ENCODE data around the gene CSAD. TPM values are rescaled to one million over a fixed set of nuclear protein-coding genes. Genes with fewer than 3 reads are reported as not detected.

The CSAD gene
- polyA plus RNA-seq, 4 donors = 12.9 to 56.4 (median 34.4) TPM

DNA sequence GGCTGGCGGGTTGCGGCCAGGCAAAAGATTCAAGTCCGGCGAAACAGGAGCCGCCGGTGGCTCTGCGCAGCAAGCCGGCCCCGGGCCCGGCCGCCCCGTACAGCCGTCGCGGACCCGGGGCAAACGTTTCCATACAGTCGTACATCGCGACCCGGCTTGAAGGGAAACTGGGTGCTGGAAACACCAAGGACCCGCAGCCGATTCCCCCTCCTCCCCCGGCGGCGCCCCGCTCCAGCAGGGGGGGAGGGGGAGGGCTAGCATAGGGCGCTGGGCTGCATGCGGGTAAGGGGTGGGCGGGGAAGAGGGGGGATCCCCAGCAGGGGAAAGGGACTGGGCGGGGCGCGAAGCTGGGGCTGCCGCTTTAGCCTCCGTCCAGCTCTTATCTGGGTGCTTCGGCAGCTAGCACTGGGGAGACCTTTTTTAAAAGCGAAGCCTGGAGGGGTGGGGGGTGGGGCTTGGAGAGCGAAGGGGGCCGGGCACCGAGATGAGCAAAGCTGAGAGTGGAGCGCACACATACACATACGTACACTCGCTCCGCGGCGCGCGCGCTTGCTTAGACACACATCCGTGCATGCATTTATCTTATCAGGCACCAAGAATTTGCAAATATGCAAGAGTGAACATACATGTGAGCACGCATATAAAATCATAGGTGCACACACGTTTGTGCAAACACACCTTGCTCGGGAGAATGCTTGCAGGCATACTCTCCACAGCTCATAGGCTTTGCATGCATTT is 39.4 kb upstream of the CSAD start:
- DNase-seq = peak; percentile 61 to 82
- Histone ChIP-seq H3K36me3 (ENCODE audit: control insufficient read depth in 3 of 3, insufficient read depth in 2 of 3, low read depth in 1 of 3, low read length in 3 of 3) (peaks cover 0 to 4% (median 0%) of the 10 kb centered on the region in 3 donors), H3K9me3 (ENCODE audit: control insufficient read depth in 2 of 2, insufficient read depth in 1 of 2, low read depth in 1 of 2, low read length in 1 of 2) (no peaks in the 10 kb centered on the region), H3K4me3 (ENCODE audit: low read depth in 1 of 3, low read length in 3 of 3) (peak overlapping the region; percentile 42 to 77 (median 65)), H3K4me1 (ENCODE audit: control insufficient read depth in 3 of 3, insufficient read depth in 2 of 3, low read depth in 1 of 3, low read length in 2 of 3) (peaks cover 0 to 58% (median 9%) of the 10 kb centered on the region in 3 donors), H3K27me3 (ENCODE audit: control insufficient read depth in 3 of 3, insufficient read depth in 3 of 3, low read length in 3 of 3) (peaks cover 0 to 8% (median 0%) of the 10 kb centered on the region in 3 donors), H3K27ac (ENCODE audit: low read depth in 1 of 3, low read length in 2 of 3) (peak overlapping the region in 2 of 3 donors; percentile 67 to 100)
- WGBS, 3 donors = 0 to 1% (median 1%) methylated on average over 40 to 52 of the region's 53 CpGs
- FAIRE-seq = no peak

DNA sequence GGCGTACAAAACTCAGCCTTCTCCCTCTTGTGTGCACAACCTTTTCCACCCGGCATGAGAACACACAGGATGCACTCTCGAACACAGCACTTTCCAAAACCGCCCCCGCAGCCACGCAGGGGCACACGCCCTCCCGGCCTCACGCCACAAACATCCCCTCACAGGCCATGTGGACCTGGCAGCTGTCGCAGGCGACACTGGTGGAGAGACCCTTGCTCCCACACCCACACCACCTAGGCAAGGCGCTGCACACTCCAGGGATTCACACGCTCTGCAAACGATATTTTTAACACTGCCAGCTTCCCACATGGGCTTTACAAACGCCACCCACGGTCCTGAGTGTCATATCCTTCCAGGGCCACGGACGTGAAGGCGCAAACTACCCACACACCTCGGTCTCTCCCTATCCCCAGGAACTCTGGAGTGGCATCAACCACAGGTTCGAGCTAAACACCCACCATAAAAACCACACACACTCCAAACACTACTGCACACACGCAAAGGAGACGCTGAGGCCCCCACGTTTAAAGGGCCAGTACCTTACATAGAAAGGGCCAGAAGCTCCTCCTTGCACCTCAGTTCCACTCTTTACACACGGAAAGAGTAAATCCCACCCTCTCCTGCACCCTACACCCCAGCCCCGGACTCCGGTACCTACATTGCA is 38.7 kb upstream of the CSAD start:
- peak in 1 of 2 donors; percentile 57 for DNase-seq
- no peak for FAIRE-seq
- H3K4me1 ChIP-seq (ENCODE audit: control insufficient read depth in 3 of 3, insufficient read depth in 2 of 3, low read depth in 1 of 3, low read length in 2 of 3) = peaks cover 0 to 58% (median 9%) of the 10 kb centered on the region in 3 donors

DNA sequence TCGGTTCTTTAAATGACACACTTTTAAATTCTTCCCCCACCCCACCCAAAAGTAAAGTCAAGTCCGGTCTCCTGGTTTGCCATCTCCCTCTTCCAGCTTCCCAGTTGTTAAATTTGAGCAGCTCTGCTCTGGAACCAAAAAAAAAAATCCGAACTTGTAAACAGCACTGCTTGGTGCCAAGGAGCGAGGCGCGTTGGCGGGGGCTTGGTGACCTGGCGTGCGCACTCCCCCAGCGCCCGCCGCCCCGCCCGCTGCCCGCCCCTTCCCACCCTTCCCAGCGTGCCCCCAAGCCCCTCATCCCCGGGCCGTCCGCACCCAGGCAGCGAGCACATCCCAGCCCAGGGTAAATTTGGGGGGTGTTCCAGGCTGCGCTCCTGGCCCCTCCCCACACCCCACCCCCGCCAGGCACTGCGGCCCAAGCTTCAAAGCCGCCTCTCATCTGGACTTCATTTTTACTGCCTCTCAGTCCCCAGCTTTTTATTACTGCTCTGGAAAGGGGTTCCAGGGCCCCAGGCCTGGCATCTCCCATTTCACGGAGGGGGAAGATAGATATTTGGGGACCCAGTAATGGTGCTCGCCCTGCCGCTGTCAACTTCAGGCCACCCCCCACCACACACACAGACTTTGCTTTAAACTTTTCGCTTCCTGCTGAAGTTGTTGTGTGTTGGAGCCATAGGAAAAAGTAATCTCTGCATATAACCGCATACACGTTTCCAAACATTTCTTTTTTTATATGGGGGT is 38.0 kb upstream of the CSAD start:
- Histone ChIP-seq H3K9me3 (ENCODE audit: control insufficient read depth in 2 of 2, insufficient read depth in 1 of 2, low read depth in 1 of 2, low read length in 1 of 2) (no peaks in the 10 kb centered on the region), H3K27ac (ENCODE audit: low read depth in 1 of 3, low read length in 2 of 3) (peak overlapping the region in 2 of 3 donors; percentile 41 to 68), H3K27me3 (ENCODE audit: control insufficient read depth in 3 of 3, insufficient read depth in 3 of 3, low read length in 3 of 3) (peaks cover 0 to 8% (median 0%) of the 10 kb centered on the region in 3 donors), H3K4me1 (ENCODE audit: control insufficient read depth in 3 of 3, insufficient read depth in 2 of 3, low read depth in 1 of 3, low read length in 2 of 3) (peaks cover 0 to 51% (median 9%) of the 10 kb centered on the region in 3 donors), H3K4me3 (ENCODE audit: low read depth in 1 of 3, low read length in 3 of 3) (peak overlapping the region in 2 of 3 donors; percentile 18 to 77), H3K36me3 (ENCODE audit: control insufficient read depth in 3 of 3, insufficient read depth in 2 of 3, low read depth in 1 of 3, low read length in 3 of 3) (peaks cover 0 to 17% (median 0%) of the 10 kb centered on the region in 3 donors)
- DNase-seq = no peak
- no peak for FAIRE-seq
- 33 to 50% (median 41%) methylated on average over 27 to 30 of the region's 30 CpGs for WGBS, 3 donors

More for the DNA sequence above, 38.7 kb upstream of the CSAD start:
- Histone ChIP-seq H3K27ac (ENCODE audit: low read depth in 1 of 3, low read length in 2 of 3) (peak overlapping the region in 2 of 3 donors; percentile 67 to 68), H3K27me3 (ENCODE audit: control insufficient read depth in 3 of 3, insufficient read depth in 3 of 3, low read length in 3 of 3) (peaks cover 0 to 8% (median 0%) of the 10 kb centered on the region in 3 donors), H3K9me3 (ENCODE audit: control insufficient read depth in 2 of 2, insufficient read depth in 1 of 2, low read depth in 1 of 2, low read length in 1 of 2) (no peaks in the 10 kb centered on the region), H3K4me3 (ENCODE audit: low read depth in 1 of 3, low read length in 3 of 3) (peak overlapping the region; percentile 42 to 77 (median 65)), H3K36me3 (ENCODE audit: control insufficient read depth in 3 of 3, insufficient read depth in 2 of 3, low read depth in 1 of 3, low read length in 3 of 3) (peaks cover 0 to 10% (median 0%) of the 10 kb centered on the region in 3 donors)
- WGBS, 3 donors = 5 to 8% (median 6%) methylated on average over 27 of the region's 27 CpGs

DNA sequence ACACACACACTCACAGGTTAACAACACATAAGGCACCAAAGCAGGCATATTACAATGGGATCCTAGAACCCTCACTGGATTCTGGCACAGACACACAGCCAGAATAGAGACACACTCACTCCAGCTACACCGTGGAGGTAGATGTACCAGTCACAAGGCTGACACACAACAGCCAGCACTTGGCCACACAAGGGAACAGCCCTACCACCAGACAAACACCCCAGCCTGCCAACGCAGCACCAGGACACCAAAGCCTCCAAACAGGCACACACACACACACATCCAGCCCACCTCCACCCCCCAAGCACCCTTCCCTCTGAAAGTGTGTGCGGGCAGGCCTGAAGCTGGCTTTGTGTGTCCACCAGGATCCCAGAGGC is 37.2 kb upstream of the CSAD start:
- H3K4me3 ChIP-seq (ENCODE audit: low read depth in 1 of 3, low read length in 3 of 3) = peak overlapping the region in 1 of 3 donors; percentile 11
- DNase-seq (no peak), FAIRE-seq (no peak)
- peaks cover 0 to 45% (median 6%) of the 10 kb centered on the region in 3 donors for H3K4me1 ChIP-seq (ENCODE audit: control insufficient read depth in 3 of 3, insufficient read depth in 2 of 3, low read depth in 1 of 3, low read length in 2 of 3)
- H3K36me3 ChIP-seq (ENCODE audit: control insufficient read depth in 3 of 3, insufficient read depth in 2 of 3, low read depth in 1 of 3, low read length in 3 of 3) = peaks cover 0 to 25% (median 0%) of the 10 kb centered on the region in 3 donors
- peaks cover 0 to 8% (median 0%) of the 10 kb centered on the region in 3 donors for H3K27me3 ChIP-seq (ENCODE audit: control insufficient read depth in 3 of 3, insufficient read depth in 3 of 3, low read length in 3 of 3)
- H3K27ac ChIP-seq (ENCODE audit: low read depth in 1 of 3, low read length in 2 of 3) = peak overlapping the region in 1 of 3 donors; percentile 56
- 47 to 53% (median 48%) methylated on average over 3 of the region's 3 CpGs for WGBS, 3 donors
- no peaks in the 10 kb centered on the region for H3K9me3 ChIP-seq (ENCODE audit: control insufficient read depth in 2 of 2, insufficient read depth in 1 of 2, low read depth in 1 of 2, low read length in 1 of 2)

DNA sequence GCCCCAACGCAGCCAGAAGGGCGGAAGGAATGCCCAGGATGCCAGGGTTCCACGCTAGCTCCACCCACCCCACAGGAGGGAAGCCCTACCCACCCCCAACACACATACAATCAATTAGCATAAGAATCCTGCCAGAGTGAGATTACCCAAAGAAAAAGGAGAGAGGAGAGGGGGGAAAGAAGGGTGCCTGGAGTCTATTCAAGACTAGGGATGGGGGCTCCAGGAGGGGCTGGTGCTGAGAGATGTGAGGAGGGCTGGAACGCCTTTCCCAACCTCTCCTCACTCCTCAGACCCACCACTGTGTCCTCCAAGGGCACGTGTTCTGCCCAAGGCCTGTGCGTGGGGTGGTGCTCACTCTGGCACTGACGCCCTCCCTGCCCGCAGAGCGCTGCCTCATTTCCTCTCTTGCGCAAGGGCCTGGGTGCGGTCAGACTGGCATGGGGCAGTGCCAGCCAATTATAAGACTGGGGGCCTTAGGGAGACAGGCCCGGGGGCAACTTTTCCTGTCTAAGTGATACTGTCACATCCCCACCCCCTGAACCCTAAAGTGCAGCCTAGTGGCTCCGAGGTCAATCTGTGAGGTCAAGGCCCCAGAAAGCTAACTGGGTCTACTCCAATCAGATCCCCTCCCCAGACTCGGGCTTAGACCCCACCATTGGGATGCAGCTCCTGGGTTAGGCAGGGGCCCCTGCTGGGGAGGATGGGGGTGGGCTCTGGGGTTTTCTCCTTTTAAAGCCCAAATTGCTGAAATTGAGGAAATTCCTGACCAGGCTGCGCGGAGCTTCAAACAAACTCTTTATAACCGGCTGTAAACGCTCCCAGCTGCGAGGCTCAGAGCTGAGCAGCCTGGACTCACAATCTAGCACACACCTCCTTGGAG is 36.6 kb upstream of the CSAD start:
- H3K4me1 ChIP-seq (ENCODE audit: control insufficient read depth in 3 of 3, insufficient read depth in 2 of 3, low read depth in 1 of 3, low read length in 2 of 3) = peaks cover 0 to 42% (median 6%) of the 10 kb centered on the region in 3 donors
- H3K4me3 ChIP-seq (ENCODE audit: low read depth in 1 of 3, low read length in 3 of 3) = no peak overlapping the region
- FAIRE-seq (no peak), DNase-seq (peak; percentile 43 to 58)
- peaks cover 0 to 27% (median 0%) of the 10 kb centered on the region in 3 donors for H3K36me3 ChIP-seq (ENCODE audit: control insufficient read depth in 3 of 3, insufficient read depth in 2 of 3, low read depth in 1 of 3, low read length in 3 of 3)
- no peaks in the 10 kb centered on the region for H3K9me3 ChIP-seq (ENCODE audit: control insufficient read depth in 2 of 2, insufficient read depth in 1 of 2, low read depth in 1 of 2, low read length in 1 of 2)
- H3K27me3 ChIP-seq (ENCODE audit: control insufficient read depth in 3 of 3, insufficient read depth in 3 of 3, low read length in 3 of 3) = peaks cover 0 to 8% (median 0%) of the 10 kb centered on the region in 3 donors
- peak overlapping the region in 1 of 3 donors; percentile 56 for H3K27ac ChIP-seq (ENCODE audit: low read depth in 1 of 3, low read length in 2 of 3)
- WGBS, 3 donors = 30 to 49% (median 48%) methylated on average over 19 of the region's 19 CpGs

DNA sequence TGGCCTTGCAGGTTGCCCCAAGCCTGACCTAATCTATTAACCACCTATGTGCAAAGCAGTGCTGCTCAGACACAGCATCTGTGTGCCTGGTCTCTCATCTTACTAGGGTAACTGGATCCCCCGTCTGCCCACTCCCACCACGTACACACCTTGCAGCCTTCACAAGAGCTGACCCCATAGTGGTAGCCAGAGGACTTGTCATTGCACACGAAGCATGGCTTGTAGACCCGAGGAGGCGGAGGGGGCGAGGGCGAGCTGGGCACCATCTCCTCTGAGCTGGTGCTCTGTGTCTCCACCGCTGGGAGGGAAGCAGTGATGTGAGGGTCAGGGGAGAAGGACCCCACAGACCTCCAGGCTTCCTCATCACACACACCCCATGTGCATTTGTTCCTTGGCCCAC is 34.8 kb upstream of the CSAD start:
- Histone ChIP-seq H3K9me3 (ENCODE audit: control insufficient read depth in 2 of 2, insufficient read depth in 1 of 2, low read depth in 1 of 2, low read length in 1 of 2) (no peaks in the 10 kb centered on the region), H3K4me1 (ENCODE audit: control insufficient read depth in 3 of 3, insufficient read depth in 2 of 3, low read depth in 1 of 3, low read length in 2 of 3) (peaks cover 0 to 34% (median 6%) of the 10 kb centered on the region in 3 donors), H3K36me3 (ENCODE audit: control insufficient read depth in 3 of 3, insufficient read depth in 2 of 3, low read depth in 1 of 3, low read length in 3 of 3) (peaks cover 0 to 42% (median 4%) of the 10 kb centered on the region in 3 donors), H3K27ac (ENCODE audit: low read depth in 1 of 3, low read length in 2 of 3) (peak overlapping the region in 1 of 3 donors; percentile 21), H3K4me3 (ENCODE audit: low read depth in 1 of 3, low read length in 3 of 3) (no peak overlapping the region), H3K27me3 (ENCODE audit: control insufficient read depth in 3 of 3, insufficient read depth in 3 of 3, low read length in 3 of 3) (peaks cover 0 to 8% (median 0%) of the 10 kb centered on the region in 3 donors)
- FAIRE-seq (no peak), DNase-seq (no peak)
- 85 to 90% (median 89%) methylated on average over 8 of the region's 8 CpGs for WGBS, 3 donors

DNA sequence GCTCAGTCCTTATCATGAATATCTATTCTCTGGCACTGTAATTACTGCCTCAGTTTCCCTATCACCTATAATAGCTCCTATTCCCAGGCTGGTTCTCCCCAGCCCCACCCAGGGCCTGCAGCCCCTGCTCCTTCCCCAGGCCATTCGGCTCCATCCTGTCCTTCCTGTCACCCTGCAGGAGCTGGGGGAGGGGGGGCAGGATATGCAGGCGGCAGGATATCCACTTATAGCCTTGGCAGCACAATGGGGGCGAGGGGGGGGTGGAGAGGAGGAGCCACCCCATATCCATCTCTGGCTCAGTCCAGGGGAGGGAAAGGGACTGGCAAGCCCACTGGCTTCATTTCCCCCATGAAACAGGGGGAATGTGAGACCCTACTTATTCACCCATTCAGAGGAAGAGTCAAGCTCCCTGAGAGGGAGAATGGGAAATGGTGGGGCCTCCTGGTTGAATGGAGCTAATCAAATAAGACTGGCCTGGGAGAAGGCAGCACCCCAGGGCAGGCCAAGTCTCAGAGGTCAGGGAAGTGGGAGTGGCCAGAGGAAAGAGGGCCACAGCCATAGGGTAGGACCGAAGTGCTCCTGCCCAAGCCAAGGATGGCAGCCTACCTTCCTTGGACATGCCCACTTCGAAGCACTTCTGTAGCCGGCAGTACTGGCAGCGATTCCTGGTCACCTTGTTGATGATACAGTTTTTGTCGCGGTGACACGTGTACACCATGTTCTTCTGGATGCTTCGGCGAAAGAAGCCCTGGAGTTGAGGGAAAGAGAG is 34.1 kb upstream of the CSAD start:
- FAIRE-seq = no peak

More for the DNA sequence above, 34.1 kb upstream of the CSAD start:
- H3K4me3 ChIP-seq (ENCODE audit: low read depth in 1 of 3, low read length in 3 of 3) = no peak overlapping the region
- H3K36me3 ChIP-seq (ENCODE audit: control insufficient read depth in 3 of 3, insufficient read depth in 2 of 3, low read depth in 1 of 3, low read length in 3 of 3) = peaks cover 0 to 45% (median 4%) of the 10 kb centered on the region in 3 donors
- DNase-seq = no peak
- peak overlapping the region in 1 of 3 donors; percentile 21 for H3K27ac ChIP-seq (ENCODE audit: low read depth in 1 of 3, low read length in 2 of 3)
- 75 to 86% (median 82%) methylated on average over 12 of the region's 12 CpGs for WGBS, 3 donors
- H3K27me3 ChIP-seq (ENCODE audit: control insufficient read depth in 3 of 3, insufficient read depth in 3 of 3, low read length in 3 of 3) = peaks cover 0 to 8% (median 0%) of the 10 kb centered on the region in 3 donors
- peaks cover 0 to 34% (median 6%) of the 10 kb centered on the region in 3 donors for H3K4me1 ChIP-seq (ENCODE audit: control insufficient read depth in 3 of 3, insufficient read depth in 2 of 3, low read depth in 1 of 3, low read length in 2 of 3)
- H3K9me3 ChIP-seq (ENCODE audit: control insufficient read depth in 2 of 2, insufficient read depth in 1 of 2, low read depth in 1 of 2, low read length in 1 of 2) = no peaks in the 10 kb centered on the region

Data from small intestine (tissue), 7 donors.